K562 (cell line): ENCODE data around the gene PACSIN1. TPM values are rescaled to one million over a fixed set of nuclear protein-coding genes. Genes with fewer than 3 reads are reported as not detected.

Source experiments
- ASH1L ChIP-seq: fragments of 450-650 bp; IDR thresholded peaks from 2 replicates; pipeline ENCODE4 v1.6.1; 2018; ENCODE audit warnings: borderline replicate concordance, mild to moderate bottlenecking, low read depth; ENCODE audit not compliant: partially characterized antibody
- C11orf30 ChIP-seq: fragments of 450-650 bp; IDR thresholded peaks from 2 replicates; pipeline ENCODE4 v1.6.1; 2016; ENCODE audit warnings: low read depth, mild to moderate bottlenecking
- FOSL1 ChIP-seq: fragments of 200-800 bp; sonication (Bioruptor generic); conservative IDR thresholded peaks from 2 replicates; pipeline ENCODE4 v1.6.1; 2016; ENCODE audit warnings: missing genetic modification characterization, missing compliant biosample characterization
- HEY1 ChIP-seq: fragments of 250-450 bp; sonication (Bioruptor Pico); IDR thresholded peaks from 2 replicates; pipeline ENCODE4 v1.5.0; 2020; ENCODE audit warnings: mild to moderate bottlenecking, moderate library complexity, borderline replicate concordance
- JUND ChIP-seq, 2 experiments: IDR thresholded peaks; 2 replicates in 1 of 2; 3 replicates in 1 of 2; pipeline ENCODE4 v1.6.1; 2011; ENCODE audit warnings: borderline replicate concordance in 2 of 2, low read depth in 2 of 2, low read length in 2 of 2, improper control_type of control experiment in 1 of 2, missing biosample characterization in 1 of 2, missing genetic modification characterization in 1 of 2, missing genetic modification reagents in 1 of 2
- LEF1 ChIP-seq: fragments of 450-650 bp; IDR thresholded peaks from 2 replicates; pipeline ENCODE4 v1.6.1; 2016; ENCODE audit warnings: mild to moderate bottlenecking
- MAFF ChIP-seq: IDR thresholded peaks from 2 replicates; pipeline ENCODE4 v1.6.1; 2012; ENCODE audit warnings: low read length, improper control_type of control experiment
- MEIS2 ChIP-seq: fragments of 450-650 bp; IDR thresholded peaks from 2 replicates; pipeline ENCODE4 v1.6.1; 2014; ENCODE audit warnings: mild to moderate bottlenecking; ENCODE audit not compliant: partially characterized antibody
- MTA3 ChIP-seq: fragments of 450-650 bp; formaldehyde crosslinking; IDR thresholded peaks from 2 replicates; pipeline ENCODE4 v1.6.1; 2017; ENCODE audit warnings: mild to moderate bottlenecking, borderline replicate concordance
- NFATC3 ChIP-seq: fragments of 450-650 bp; IDR thresholded peaks from 2 replicates; pipeline ENCODE4 v1.6.1; 2017; ENCODE audit warnings: mild to moderate bottlenecking
- RBM14 ChIP-seq: fragments of 200-400 bp; formaldehyde crosslinking; IDR thresholded peaks from 2 replicates; pipeline ENCODE4 v1.6.1; 2018; ENCODE audit warnings: low read depth, mild to moderate bottlenecking, low read length, moderate library complexity, borderline replicate concordance; ENCODE audit not compliant: insufficient read depth
- SRF ChIP-seq, 2 experiments: fragments of 250-450, 450-650 bp in 1 of 2; sonication (Bioruptor Pico) in 1 of 2; sonication (generic) in 1 of 2; formaldehyde crosslinking; IDR thresholded peaks; 2 replicates each; pipeline versions ENCODE4 v1.5.0 to v1.5.1; 2020 to 2022; ENCODE audit warnings: mild to moderate bottlenecking in 1 of 2, missing genetic modification reagents in 1 of 2
- SRSF3 ChIP-seq: fragments of 200-400 bp; formaldehyde crosslinking; IDR thresholded peaks from 2 replicates; pipeline ENCODE4 v1.6.1; 2016; ENCODE audit warnings: mild to moderate bottlenecking, low read length, moderate library complexity; ENCODE audit not compliant: insufficient read depth
- TEAD1 ChIP-seq, 2 experiments: fragments of 450-650 bp in 1 of 2; sonication (generic) in 1 of 2; formaldehyde crosslinking; IDR thresholded peaks; 2 replicates each; pipeline versions ENCODE4 v1.4.0 to v1.8.0; 2020 to 2022; ENCODE audit warnings: mild to moderate bottlenecking in 2 of 2, missing genetic modification reagents in 1 of 2
- TEAD2 ChIP-seq: fragments of 450-650 bp; IDR thresholded peaks from 2 replicates; pipeline ENCODE4 v1.6.1; 2016; ENCODE audit warnings: missing genetic modification characterization, control low read depth, missing compliant biosample characterization
- TEAD4 ChIP-seq, 2 experiments: sonication (generic) in 1 of 2; formaldehyde crosslinking in 1 of 2; IDR thresholded peaks; 2 replicates each; pipeline versions ENCODE4 v1.6.1 to v1.8.0; 2012 to 2022; ENCODE audit warnings: borderline replicate concordance in 1 of 2, inconsistent platforms in 1 of 2, low read length in 1 of 2, mild to moderate bottlenecking in 1 of 2, missing genetic modification reagents in 1 of 2
- ZNF239 ChIP-seq: fragments of 250-450 bp; sonication (Bioruptor Pico); IDR thresholded peaks from 2 replicates; pipeline ENCODE4 v1.4.0; 2020; ENCODE audit warnings: mild to moderate bottlenecking
- ZNF316 ChIP-seq: fragments of 450-650 bp; IDR thresholded peaks from 2 replicates; pipeline ENCODE4 v1.6.1; 2016
- ZNF431 ChIP-seq: sonication (generic); formaldehyde crosslinking; IDR thresholded peaks from 2 replicates; pipeline ENCODE4 v1.8.0; 2022; ENCODE audit warnings: mild to moderate bottlenecking, missing genetic modification reagents
- ZNF589 ChIP-seq: fragments of 200-800 bp; sonication (Bioruptor generic); IDR thresholded peaks from 2 replicates; pipeline ENCODE4 v1.6.1; 2016; ENCODE audit warnings: low read depth, missing genetic modification characterization, missing compliant biosample characterization
- ZNF644 ChIP-seq: fragments of 200-800 bp; sonication (Bioruptor generic); IDR thresholded peaks from 2 replicates; pipeline ENCODE4 v1.6.1; 2016; ENCODE audit warnings: low read depth, missing genetic modification characterization, missing compliant biosample characterization
- polyA plus RNA-seq, 8 experiments: library from polyadenylated mRNA; depleted of rRNA in 4 of 8; stranded (reverse) in 5 of 8; unstranded in 3 of 8; fragments of >200 nt; fragmentation: Nextera tagmentation in 2 of 8; fragmentation: Illumina TruSeq in 1 of 8; extraction: Ambion mirVana in 2 of 8; extraction: Trizol in 1 of 8; gene quantifications; 2 replicates each; pipeline versions ENCODE4 v1.2.1 to v1.2.3, GENCODE V29; 2011 to 2014; ENCODE audit warnings: inconsistent platforms in 1 of 8, missing spikeins in 1 of 8
- total RNA-seq, 7 experiments: library from RNA; depleted of rRNA in 6 of 7; stranded (reverse); fragments of >200 nt in 6 of 7; fragmentation: Illumina TruSeq in 2 of 7; extraction: Trizol in 2 of 7; gene quantifications; 2 replicates each; pipeline versions ENCODE4 v1.2.1 to v1.2.3, GENCODE V29; 2011 to 2021; ENCODE audit warnings: low replicate concordance in 1 of 7
- TF ChIP-seq, protein P1 (sequence below): sonication (generic); formaldehyde crosslinking; IDR thresholded peaks from 2 replicates; pipeline ENCODE4 v1.8.1; 2023; ENCODE audit warnings: mild to moderate bottlenecking, missing genetic modification reagents
- TF ChIP-seq, protein P2 (sequence below): fragments of 250-450 bp; sonication (Bioruptor Pico); IDR thresholded peaks from 2 replicates; pipeline ENCODE4 v1.8.0; 2022; ENCODE audit warnings: inconsistent platforms, mild to moderate bottlenecking, moderate library complexity, borderline replicate concordance
- TF ChIP-seq, protein P3 (sequence below): fragments of 250-450 bp; sonication (Bioruptor Pico); IDR thresholded peaks from 2 replicates; pipeline ENCODE4 v1.8.0; 2022; ENCODE audit warnings: moderate library complexity, mild to moderate bottlenecking, inconsistent platforms

PACSIN1 gene
- total and polyA plus RNA-seq, 9 of the 15 experiments (the other 6 are each of a cell fraction or from before 2014, with no cell fraction given), result 0.01 to 1.7 (median 0.45) TPM

DNA sequence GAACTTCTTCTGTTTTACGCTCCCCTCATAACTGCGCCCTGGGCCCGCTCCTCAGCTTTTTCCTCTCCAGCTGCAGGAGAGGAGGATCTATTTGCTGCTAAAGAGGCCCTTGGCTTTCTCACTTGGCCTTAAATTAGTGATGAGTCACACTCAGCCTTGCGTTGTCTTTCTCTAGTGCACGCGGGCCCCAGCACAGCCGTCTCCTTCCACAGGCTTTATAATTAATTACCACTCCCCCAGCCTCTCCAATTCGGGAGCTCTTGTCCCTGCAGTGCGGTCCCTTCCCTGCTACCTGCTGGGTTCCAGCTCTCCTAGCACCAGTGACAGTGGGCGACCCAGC lies 25.2 kb downstream of the PACSIN1 start (continued):
- peak; percentile 41 for TF ChIP-seq ASH1L
- peak; percentile 89 for TF ChIP-seq C11orf30
- peak; percentile 80 for TF ChIP-seq MAFF
- TF ChIP-seq, protein P1, sequence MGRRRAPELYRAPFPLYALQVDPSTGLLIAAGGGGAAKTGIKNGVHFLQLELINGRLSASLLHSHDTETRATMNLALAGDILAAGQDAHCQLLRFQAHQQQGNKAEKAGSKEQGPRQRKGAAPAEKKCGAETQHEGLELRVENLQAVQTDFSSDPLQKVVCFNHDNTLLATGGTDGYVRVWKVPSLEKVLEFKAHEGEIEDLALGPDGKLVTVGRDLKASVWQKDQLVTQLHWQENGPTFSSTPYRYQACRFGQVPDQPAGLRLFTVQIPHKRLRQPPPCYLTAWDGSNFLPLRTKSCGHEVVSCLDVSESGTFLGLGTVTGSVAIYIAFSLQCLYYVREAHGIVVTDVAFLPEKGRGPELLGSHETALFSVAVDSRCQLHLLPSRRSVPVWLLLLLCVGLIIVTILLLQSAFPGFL, result no peak
- TF ChIP-seq, protein P2, sequence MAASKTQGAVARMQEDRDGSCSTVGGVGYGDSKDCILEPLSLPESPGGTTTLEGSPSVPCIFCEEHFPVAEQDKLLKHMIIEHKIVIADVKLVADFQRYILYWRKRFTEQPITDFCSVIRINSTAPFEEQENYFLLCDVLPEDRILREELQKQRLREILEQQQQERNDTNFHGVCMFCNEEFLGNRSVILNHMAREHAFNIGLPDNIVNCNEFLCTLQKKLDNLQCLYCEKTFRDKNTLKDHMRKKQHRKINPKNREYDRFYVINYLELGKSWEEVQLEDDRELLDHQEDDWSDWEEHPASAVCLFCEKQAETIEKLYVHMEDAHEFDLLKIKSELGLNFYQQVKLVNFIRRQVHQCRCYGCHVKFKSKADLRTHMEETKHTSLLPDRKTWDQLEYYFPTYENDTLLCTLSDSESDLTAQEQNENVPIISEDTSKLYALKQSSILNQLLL (CRISPR knock-in tag), result no peak
- no peak for TF ChIP-seq ZNF644 (tag)
- TF ChIP-seq, protein P3, sequence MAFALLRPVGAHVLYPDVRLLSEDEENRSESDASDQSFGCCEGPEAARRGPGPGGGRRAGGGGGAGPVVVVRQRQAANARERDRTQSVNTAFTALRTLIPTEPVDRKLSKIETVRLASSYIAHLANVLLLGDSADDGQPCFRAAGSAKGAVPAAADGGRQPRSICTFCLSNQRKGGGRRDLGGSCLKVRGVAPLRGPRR (CRISPR knock-in tag), result no peak
- TF ChIP-seq MTA3, result no peak
- no peak for TF ChIP-seq NFATC3
- no peak for TF ChIP-seq RBM14
- peak; percentile 90 for TF ChIP-seq JUND (IDR thresholded peaks at IDR 0.05; ENCODE audit: borderline replicate concordance, low read depth, low read length)
- TF ChIP-seq JUND (tag; IDR thresholded peaks at IDR 0.05; ENCODE audit: borderline replicate concordance, low read depth, low read length), result peak; percentile 89; the same call in 2 of the 3 replicates
- peak; percentile 82 for TF ChIP-seq FOSL1 (tag)
- no peak for TF ChIP-seq SRSF3
- TF ChIP-seq MEIS2, result peak; percentile 60
- no peak for TF ChIP-seq HEY1 (CRISPR knock-in tag)
- peak; percentile 87 for TF ChIP-seq ZNF316
- TF ChIP-seq ZNF589 (CRISPR knock-in tag), result 0 out of 2 replicates have a peak, but pooled peaks have one; percentile 42
- peak; percentile 9 to 28; a peak in 1 of 4 replicates for TF ChIP-seq TEAD1 (CRISPR knock-in tag; IDR thresholded peaks at IDR 0.05)
- peak; percentile 24; the same call in 1 of the 2 replicates for TF ChIP-seq ZNF431
- TF ChIP-seq TEAD4 (IDR thresholded peaks at IDR 0.05; ENCODE audit: low read length), result no peak
- no peak for TF ChIP-seq TEAD4 (CRISPR knock-in tag; IDR thresholded peaks at IDR 0.05; ENCODE audit: borderline replicate concordance)
- no peak for TF ChIP-seq ZNF239
- TF ChIP-seq SRF (CRISPR knock-in tag; IDR thresholded peaks at IDR 0.05), result no peak
- no peak for TF ChIP-seq LEF1
- no peak for TF ChIP-seq TEAD2
